NCI-H2029 (cell line): ENCODE measurements around the gene WDR20.
"Not testable (repeated sequence)": the region's sequence is repeated elsewhere in the genome, so short reads cannot be mapped to it uniquely, and the experiment has no call there.

ENCODE experiments used
- DNase-seq: peaks from one replicate; lab custom pipeline; 2025; lab: John Stamatoyannopoulos, UW

The WDR20 gene

DNA sequence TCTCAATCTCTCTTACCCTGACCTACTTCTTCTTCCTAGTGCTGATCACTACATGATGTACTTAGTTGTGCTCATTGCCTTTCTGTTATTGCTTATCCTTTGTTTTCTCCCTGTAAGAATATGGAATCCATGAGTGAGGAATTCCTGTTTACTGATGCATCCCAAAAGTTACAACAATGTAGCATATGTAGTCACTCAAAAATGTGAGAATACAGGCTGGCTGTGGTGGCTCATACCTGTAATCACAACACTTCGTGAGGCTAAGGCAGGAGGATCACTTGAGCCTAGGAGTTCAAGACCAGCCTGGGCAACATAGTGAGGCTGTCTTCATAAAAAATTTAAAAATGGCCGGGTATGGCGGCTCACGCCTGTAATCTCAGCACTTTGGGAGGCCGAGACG is 8.0 kb upstream of the WDR20 start:
- no peak for DNase-seq

DNA sequence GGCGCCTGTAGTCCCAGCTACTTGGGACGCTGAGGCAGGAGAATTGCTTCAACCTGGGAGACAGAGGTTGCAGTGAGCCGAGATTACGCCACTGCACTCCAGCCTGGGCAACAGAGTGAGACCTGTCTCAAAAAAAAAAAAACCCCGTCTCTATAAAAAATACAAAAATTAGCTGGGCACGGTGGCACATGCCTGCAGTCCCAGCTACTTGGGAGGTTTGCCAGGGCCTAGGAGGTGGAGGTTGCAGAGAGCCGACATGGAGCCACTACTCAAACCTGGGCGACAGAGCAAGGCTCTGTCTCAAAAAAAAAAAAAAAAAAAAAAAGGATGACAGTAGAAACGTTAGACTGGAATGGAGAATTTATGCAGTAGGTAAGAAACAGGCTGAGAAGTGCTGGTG is 5.7 kb upstream of the WDR20 start:
- DNase-seq: not testable (repeated sequence)

DNA sequence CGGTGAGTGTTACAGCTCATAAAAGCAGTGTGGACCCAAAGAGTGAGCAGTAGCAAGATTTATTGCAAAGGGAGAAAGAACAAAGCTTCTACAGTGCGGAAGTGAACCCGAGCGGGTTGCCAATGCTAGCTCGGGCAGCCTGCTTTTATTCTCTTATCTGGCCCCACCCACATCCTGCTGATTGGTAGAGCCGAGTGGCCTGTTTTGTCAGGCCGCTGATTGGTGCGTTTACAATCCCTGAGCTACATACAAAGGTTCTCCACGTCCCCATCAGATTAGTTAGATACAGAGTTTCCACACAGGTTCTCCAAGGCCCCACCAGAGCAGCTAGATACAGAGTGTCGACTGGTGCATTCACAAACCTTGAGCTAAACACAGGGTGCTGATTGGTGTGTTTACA is 5.0 kb upstream of the WDR20 start:
- not testable (repeated sequence) for DNase-seq

DNA sequence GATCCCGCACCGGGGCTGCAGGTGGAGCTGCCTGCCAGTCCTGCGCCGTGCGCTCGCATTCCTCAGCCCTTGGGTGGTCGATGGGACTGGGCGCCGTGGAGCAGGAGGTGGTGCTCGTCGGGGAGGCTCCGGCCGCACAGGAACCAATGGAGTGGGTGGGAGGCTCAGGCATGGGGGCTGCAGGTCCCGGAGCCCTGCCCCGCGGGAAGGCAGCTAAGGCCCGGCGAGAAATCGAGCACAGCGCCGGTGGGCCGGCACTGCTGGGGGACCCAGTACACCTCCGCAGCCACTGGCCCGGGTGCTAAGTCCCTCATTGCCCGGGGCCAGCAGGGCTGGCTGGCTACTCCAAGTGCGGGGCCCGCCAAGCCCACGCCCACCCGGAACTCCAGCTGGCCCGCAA is 4.2 kb upstream of the WDR20 start:
- DNase-seq: not testable (repeated sequence)

DNA sequence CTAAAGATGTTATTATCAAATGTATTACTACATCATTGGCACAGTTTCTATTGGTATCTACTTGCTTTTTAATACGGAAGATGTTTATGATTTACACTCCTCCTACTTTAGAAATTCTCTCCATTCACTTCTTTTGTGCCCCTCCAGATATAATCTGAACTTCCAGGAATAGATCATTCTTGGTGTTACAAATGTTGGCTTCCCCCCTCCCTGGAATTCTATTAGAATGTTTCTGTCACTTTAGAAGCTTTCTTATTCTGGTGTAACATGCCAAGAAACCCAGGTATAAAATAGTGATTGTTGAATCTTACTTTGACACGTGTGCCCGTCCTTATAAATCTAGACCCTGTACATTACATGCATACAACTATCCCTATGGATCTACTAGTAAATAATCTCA is 1.2 kb upstream of the WDR20 start:
- no peak for DNase-seq

DNA sequence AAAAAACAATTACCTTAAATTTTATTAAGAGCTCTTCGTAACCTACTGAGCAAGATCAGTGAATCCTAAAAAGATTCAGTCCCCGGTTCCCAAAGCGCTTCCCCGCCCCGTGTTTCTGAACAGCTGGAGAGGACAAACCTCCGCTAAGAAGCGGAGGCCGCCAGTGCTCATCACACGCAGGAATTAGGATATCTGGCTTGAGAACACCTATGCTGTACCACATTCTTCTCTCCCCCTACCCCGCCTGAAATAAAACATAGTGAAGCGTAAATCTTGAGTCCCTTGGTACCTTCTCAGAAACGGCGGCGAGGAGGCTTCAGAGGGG is 774 bp upstream of the WDR20 start:
- no peak for DNase-seq

DNA sequence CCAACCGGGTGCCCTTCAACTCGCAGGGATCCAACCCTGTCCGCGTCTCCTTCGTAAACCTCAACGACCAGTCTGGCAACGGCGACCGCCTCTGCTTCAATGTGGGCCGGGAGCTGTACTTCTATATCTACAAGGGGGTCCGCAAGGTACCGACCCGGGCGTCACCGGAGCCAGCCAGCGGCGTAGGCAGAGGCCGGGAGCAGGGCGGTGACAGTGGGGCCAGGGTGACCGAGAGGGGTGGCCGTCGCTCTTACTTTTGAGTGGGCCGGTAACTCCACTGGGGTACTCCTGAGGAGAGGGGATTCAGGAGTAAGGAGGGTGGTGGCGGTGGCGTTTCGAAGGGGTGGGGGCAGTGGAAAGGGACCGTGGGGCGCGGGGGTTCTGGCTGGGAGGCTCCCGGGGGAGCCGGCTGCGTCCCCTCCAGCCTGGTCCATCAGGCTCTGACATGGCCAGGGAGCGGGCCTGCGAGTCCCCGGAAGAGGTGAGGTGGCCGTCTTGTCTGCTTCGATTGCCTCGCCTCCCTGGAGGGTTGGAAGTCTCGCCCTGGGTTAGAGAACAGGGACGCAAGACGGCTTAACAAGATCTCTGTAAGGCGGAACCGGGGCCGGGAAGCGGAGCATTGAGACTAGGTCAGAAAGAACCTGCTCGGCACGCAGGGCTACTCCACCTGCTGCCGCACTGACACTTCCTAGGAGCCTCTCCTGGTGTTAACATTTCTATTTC is 491 bp downstream of the WDR20 start:
- no peak for DNase-seq

DNA sequence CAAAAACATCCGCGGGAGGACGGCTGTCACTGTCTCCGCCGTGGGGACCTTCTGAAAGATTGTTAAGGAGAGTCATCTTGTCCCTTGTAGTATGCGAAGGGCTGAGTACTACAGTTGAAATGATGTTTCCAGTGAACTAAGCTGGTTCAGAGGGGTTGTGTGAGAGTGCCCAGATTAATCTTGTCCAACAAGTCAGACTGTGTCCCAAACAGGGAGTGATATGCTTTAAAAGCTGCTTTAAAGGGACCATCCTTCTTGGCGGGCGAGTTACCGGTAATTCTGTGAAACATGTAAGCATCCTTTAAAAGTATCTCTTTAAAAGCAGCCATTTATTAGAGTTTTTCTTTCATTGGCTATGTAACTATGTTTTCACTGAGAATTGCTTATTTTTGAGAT is 1.1 kb downstream of the WDR20 start:
- no peak for DNase-seq

DNA sequence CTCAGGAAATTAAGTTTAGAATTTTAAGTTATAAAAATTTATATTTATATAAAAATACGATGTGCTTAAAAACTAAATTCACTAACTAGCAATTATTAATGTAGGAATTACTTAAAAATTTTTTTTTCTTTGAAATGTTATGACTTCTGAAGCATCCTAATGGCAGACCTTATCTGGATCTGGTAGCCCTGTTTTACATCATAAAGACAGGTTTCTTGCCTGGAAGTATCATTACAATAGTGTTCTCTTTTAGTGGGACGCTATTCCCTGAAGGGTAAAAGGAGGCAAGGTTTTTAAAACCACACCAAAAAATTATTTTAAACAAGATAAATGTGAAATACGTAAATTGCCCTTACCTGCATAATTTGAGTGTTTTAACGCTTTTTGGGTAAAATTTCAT is 2.1 kb downstream of the WDR20 start:
- no peak for DNase-seq

DNA sequence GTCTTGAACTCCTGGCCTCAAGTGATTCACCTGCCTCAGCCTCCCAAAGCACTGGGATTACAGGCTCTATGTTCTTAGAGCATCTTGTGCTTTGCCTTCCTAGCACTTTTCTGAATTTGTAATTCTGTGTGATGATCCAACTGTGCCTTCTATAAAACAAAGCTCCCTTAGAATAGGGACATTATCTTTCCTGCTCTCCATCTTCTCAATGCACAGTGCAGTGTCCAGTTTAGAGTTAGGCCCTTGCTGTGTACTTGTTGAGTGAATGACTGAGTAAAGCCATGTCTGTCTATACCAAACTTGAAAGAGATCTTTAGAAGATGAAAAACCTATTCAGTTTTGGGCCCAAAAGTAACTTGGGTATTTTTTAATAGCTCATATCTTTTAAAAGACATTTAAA is 5.2 kb downstream of the WDR20 start:
- DNase-seq: no peak

DNA sequence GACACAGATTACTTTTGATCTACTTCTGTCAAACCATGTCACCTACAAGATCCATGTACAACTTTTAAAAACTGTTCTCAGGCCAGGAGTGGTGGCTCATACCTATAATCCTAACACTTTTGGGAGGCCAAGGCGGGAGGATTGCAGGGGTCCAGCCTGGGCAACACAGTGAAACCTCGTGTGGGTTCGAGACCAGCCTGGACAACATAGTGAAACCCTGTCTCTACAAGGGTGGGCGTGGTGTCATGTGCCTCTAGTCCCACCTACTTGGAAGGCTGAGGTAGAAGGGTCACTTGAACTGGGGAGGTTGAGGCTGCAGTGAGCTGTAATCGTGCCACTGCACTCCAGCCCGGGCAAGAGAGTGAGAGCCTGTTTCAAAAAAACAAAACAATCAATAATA is 5.7 kb downstream of the WDR20 start:
- no peak for DNase-seq

DNA sequence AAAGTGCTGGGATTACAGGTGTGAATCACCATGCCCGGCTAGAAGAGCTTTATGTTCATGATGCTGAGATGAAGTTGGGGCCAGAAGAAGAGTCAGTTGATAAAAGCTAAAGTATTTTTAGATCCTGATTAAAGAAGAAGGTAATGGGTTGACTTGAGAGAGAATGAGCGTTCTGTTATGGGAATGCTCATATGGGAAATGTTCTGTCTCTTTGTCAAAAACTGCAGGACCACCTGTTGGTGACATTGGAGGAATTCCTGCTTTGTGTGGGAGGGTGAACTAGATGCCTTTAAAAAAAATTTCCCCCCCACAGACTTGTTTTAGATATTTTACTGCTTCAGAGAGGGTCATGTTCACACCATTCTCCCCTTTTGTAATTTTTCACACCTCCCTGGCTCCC is 6.7 kb downstream of the WDR20 start:
- no peak for DNase-seq

DNA sequence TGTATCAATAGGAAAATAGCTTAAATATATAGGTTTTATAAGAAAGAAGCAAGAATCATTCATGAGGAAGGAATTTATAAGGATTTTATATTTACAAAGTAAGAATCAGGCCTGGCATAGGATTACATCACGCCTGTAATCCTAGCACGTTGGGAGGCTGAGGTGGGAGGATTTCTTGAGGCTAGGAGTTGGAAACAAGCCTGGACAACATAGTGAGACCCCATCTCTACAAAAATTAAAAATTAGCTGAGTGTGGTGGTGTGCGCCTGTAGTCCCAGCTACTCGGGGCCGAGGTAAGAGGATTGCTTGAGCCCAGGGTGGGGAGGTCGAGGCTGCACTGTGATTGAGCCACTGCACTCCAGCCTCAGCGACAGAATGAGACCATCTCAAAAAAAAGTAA is 10.4 kb downstream of the WDR20 start:
- DNase-seq: no peak

DNA sequence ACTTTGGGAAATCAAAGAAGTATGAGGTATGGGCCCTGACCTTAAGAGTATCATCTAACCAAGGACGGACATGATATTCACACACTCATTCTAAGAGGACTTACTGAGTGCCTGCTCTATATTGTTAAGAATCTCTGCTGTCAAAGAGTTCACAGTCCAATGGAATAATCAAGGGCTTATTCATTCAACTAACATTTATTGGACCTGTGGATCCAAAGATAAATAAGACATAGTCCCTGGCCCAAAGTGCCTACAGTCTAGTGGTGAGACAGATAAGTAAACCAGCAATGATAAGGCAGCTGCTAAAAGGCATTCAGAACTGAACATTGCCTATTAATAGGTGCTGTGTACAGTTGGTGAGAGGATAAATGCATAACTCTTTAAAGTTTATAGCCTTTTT is 11.0 kb downstream of the WDR20 start:
- no peak for DNase-seq

DNA sequence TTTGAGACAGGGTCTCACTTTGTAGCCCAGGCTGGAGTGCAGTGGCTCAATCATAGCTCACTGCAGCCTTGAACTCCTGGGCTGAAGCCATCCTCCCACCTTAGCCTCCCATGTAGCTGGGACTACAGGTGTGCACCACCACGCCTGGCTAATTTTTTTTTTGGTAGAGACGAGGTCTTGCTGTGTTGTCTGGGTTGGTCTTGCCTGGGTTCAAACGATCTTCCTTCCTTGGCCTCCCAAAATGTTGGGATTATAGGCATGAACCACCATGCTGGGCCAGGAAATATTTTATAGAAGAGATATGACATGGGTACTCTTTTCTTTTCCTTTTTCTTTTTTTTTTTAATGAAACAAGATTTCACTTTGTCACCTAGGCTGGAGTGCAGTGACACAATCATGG is 11.7 kb downstream of the WDR20 start:
- DNase-seq: not testable (repeated sequence)

DNA sequence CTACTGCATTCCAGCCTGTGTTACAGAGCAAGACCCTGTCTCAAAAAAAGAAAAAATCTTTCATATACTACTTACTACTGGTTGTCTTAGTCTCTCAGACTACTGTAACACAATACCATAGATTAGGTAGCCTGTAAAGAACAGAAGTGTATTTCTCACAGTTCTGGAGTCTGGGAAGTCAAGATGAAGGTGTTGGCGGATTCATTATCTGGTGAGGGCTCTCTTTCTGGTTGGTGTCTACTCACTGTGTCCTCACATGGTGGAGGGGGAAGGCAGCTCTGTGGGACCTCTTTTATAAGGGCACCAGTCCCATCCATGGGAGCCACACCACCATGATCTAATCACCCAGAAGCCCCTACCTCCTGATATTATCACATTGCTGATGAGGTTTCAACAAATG is 14.4 kb downstream of the WDR20 start:
- no peak for DNase-seq

DNA sequence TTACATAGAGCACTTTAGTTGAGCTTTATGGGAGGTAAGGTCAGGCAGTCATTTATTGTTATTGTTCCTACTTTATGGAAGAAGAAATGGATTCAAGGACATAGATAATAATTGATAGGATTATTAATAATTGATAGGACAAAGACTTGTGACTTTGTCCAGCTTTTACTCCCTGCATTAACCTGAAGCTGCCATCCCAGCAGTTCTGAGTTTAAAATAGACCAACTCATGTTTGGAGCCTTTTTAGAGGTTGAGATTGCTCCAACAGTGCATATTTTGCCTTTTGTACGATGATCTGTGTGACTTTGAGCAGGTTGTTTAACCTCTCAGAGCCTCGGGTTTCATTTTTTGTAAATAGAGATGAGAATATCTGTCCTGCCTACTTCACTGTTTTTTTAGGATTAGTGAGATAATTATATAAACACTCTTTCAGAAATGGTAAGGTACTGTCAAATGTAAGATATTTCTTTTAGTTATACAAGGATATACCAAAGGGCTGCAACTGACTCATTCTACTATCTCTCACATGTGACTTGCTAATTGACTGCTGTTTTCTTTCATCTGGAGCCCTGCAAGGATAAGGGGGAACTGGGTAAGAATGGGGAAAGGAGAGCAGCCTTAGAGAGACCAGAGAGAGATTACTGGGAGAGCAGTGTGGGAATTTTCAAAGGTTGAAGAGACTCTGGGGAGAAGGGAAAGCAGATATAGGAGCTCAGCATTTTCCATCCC is 15.3 kb downstream of the WDR20 start:
- DNase-seq: no peak

DNA sequence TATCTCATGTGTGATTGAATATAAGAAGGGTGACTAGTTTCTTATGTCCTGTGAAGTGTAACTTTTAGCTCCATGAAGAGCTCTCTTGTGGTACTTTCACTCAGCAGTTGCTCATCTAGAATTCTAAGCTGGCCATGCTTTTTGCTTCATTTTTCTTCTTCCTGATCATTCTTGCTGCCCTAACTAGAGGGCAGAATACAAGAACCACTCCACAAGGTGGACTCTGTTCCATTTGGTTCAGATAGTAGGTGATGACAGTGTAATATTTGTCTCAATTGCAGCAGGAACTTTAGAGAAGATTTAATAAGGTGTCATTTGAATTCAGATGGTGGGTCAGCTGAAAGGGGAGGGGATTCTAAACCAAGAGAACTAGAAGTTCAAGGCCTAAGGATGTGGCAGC is 17.6 kb downstream of the WDR20 start:
- no peak for DNase-seq

DNA sequence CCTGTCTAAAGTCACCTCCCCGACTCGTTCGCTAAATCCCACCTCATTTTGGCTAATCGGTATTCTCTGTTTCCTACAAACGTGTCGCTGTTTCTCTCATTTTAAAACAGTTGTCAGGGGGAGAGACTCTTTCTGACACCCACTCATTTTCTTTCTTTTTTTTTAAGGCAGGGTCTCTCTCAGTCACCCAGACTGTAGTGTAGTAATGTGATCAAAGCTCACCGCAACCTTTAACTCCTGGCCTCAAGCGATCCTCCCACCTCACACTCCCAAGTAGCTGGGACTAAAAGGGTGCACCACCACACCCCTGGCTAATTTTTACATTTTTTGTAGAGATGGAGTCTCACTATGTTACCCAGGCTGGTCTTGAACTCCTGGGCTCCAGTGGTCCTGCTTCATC is 19.1 kb downstream of the WDR20 start:
- DNase-seq: no peak

DNA sequence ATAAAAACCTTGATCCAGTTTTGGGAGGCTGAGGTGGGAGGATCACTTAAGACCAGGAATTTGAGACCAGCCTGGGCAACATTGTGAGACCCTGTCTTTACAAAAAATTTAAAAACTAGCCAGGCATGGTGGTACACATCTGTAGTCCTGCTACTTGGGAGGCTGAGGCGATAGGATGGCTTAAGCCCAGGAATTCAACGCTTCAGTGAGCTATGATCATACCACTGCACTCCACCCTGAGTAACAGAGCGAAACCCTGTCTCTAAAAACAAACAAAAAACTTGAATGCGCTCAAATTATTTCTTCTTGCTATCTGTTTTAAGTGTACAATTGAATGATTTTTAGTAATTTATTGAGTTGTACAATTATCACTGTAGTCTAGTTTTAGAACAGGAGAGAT is 20.1 kb downstream of the WDR20 start:
- DNase-seq: no peak

DNA sequence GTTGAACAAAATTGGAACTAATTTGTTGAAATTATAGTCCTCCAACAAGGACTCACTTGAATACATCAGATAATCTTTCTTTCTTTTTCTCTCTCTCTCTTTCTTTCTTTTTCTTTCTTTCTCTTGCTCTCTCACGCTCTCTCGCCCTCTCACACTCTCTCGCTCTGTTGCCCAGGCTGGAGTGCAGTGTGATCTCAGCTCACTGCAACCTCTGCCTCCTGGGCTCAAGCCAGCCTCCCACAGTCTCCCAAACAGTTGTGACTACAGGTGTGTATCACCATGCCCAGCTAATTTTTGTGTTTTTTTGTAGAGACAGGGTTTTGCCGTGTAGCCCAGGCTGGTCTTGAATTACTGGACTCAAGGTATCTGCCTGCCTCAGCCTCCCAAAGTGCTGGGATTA is 22.8 kb downstream of the WDR20 start:
- DNase-seq: no peak

DNA sequence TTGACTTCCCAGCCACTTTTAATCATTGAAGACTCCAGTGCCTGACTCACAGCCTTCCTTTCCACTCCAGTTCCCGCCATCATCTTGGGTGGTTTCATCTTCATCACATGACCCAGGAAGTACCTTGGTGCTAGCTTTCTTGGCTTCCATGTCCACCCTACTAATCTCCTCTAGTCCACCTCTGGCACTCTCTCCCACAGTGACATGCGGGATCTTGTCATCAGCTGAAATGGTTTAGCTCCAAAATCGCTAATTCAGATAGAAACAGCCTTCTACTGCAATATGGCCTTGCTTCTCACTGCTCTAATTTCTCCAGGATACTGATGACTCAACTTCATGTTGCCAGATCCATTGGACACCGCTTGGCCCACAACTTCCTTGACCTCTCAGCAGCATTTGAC is 24.5 kb downstream of the WDR20 start:
- DNase-seq: no peak

DNA sequence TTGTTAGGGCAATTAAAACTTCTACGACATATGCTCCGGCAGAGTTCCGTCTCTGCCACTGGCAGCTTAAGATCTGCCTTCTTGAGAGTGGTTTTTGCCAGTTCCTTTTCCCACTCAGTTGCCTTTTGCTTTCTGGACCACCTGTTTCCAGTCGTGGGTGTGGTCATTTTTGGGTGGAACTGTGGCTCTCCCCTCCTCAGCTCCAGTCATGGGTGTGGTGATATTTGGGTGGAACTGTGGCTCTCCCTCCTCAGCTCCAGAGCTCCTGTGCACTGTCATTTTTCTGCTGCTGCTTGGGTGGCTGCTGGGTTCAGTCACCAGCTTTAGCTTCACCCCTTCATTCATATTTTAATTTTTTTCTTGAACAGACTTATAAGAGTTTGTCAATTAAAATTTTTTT is 25.3 kb downstream of the WDR20 start:
- no peak for DNase-seq

DNA sequence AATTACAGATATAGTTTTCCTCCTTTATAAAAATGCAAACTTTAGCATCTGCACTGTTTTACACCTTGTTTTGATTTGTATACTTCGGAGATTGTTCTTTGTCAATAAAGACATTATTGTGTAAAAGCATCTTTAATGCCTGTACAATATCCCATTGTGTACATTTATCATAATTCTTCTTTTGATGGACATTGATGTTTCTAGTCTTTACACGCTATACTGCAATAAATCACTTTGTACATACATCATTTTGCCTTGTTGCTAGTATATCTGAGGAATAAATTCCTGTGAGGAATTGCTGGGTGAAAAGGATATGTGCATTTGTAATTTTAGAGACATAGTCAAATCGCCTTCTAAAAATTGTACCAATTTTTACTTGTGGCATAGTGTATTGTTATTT is 30.4 kb downstream of the WDR20 start:
- no peak for DNase-seq
